TTC549 (cell line): ENCODE measurements around the gene TIE1.

Source experiments
- FAIRE-seq: peaks from 2 replicates; lab custom pipeline; 2012; peaks lifted over from hg19 to GRCh38; lab: Jason Lieb, UNC

Gene TIE1

GRCh38 chr1:43274125-43274803 is 26.5 kb upstream of the TIE1 start:
- no peak for FAIRE-seq

- FAIRE-seq = no peak
Observed at GRCh38 chr1:43274804-43275180, 26.0 kb upstream of the TIE1 start.

- no peak for FAIRE-seq
Observed at GRCh38 chr1:43275826-43276620, 24.8 kb upstream of the TIE1 start.

- FAIRE-seq = no peak
Observed at GRCh38 chr1:43276673-43277072, 24.1 kb upstream of the TIE1 start.

- FAIRE-seq = no peak
Observed at GRCh38 chr1:43277116-43277876, 23.5 kb upstream of the TIE1 start.

GRCh38 chr1:43279161-43279560 is 21.6 kb upstream of the TIE1 start:
- FAIRE-seq = no peak

GRCh38 chr1:43279666-43280065 is 21.1 kb upstream of the TIE1 start:
- FAIRE-seq = no peak

GRCh38 chr1:43280692-43281091 is 20.1 kb upstream of the TIE1 start:
- no peak for FAIRE-seq

GRCh38 chr1:43282220-43283195 is 18.3 kb upstream of the TIE1 start:
- no peak for FAIRE-seq

GRCh38 chr1:43284065-43284464 is 16.7 kb upstream of the TIE1 start:
- no peak for FAIRE-seq

GRCh38 chr1:43284546-43285110 is 16.2 kb upstream of the TIE1 start:
- no peak for FAIRE-seq

- no peak for FAIRE-seq
Observed at GRCh38 chr1:43285269-43285990, 15.4 kb upstream of the TIE1 start, which contains the start of gene C1orf210. TSS of gene C1orf210 (minus strand) at chr1:43285581. CDS start at chr1:43283270, 2,311 bp downstream.

GRCh38 chr1:43286115-43286514 is 14.7 kb upstream of the TIE1 start:
- no peak for FAIRE-seq

GRCh38 chr1:43286533-43286932 is 14.2 kb upstream of the TIE1 start:
- FAIRE-seq = no peak

- no peak for FAIRE-seq
Observed at GRCh38 chr1:43288058-43288784, 12.6 kb upstream of the TIE1 start.

- FAIRE-seq = no peak
Observed at GRCh38 chr1:43288785-43289706, 11.7 kb upstream of the TIE1 start.

GRCh38 chr1:43292216-43292615 is 8.6 kb upstream of the TIE1 start:
- no peak for FAIRE-seq

- FAIRE-seq = no peak
Observed at GRCh38 chr1:43292679-43293078, 8.1 kb upstream of the TIE1 start.

GRCh38 chr1:43293176-43293575 is 7.6 kb upstream of the TIE1 start:
- no peak for FAIRE-seq
